Hepatocyte (in vitro differentiated cells): ENCODE results near the gene RELCH. TPM values are rescaled to one million over a fixed set of nuclear protein-coding genes. Genes with fewer than 3 reads are reported as not detected.

ENCODE experiments used
- DNase-seq: peaks from one replicate; pipeline ENCODE4 v3.0.0-alpha.2; 2016; ENCODE audit warnings: low spot score
- H2AFZ ChIP-seq: fragments of 200-600 bp; sonication (generic); 2 replicates; pipeline ENCODE4 v1.6.0; 2016; ENCODE audit warnings: antibody characterized with exemption, mild to moderate bottlenecking
- H3K27ac ChIP-seq: fragments of 200-600 bp; sonication (generic); 2 replicates; pipeline ENCODE4 v1.5.1; 2016; ENCODE audit warnings: mild to moderate bottlenecking
- H3K27me3 ChIP-seq: fragments of 200-600 bp; sonication (generic); 2 replicates; pipeline ENCODE4 v1.6.1; 2016
- H3K36me3 ChIP-seq: fragments of 200-600 bp; sonication (generic); replicated peaks from 2 replicates; pipeline ENCODE4 v1.5.1; 2016; ENCODE audit warnings: low read depth; ENCODE audit not compliant: insufficient read depth
- H3K4me1 ChIP-seq: fragments of 200-600 bp; sonication (generic); 2 replicates; pipeline ENCODE4 v1.5.1; 2016; ENCODE audit warnings: mild to moderate bottlenecking, moderate library complexity; ENCODE audit not compliant: insufficient read depth
- H3K4me2 ChIP-seq: fragments of 200-600 bp; sonication (generic); 2 replicates; pipeline ENCODE4 v1.6.0; 2016
- H3K4me3 ChIP-seq: fragments of 200-600 bp; sonication (generic); 2 replicates; pipeline ENCODE4 v1.5.1; 2016; ENCODE audit warnings: mild to moderate bottlenecking
- H3K79me2 ChIP-seq: fragments of 200-600 bp; sonication (generic); 2 replicates; pipeline ENCODE4 v1.6.0; 2017; ENCODE audit warnings: mild to moderate bottlenecking
- H3K9me2 ChIP-seq: fragments of 200-600 bp; sonication (generic); replicated peaks from 2 replicates; pipeline ENCODE4 v1.6.0; 2017; ENCODE audit warnings: mild to moderate bottlenecking; ENCODE audit not compliant: insufficient read depth
- H3K9me3 ChIP-seq: fragments of 200-600 bp; sonication (generic); 2 replicates; pipeline ENCODE4 v1.5.1; 2016; ENCODE audit warnings: low read depth, mild to moderate bottlenecking
- H4K20me1 ChIP-seq: fragments of 200-600 bp; sonication (generic); 2 replicates; pipeline ENCODE4 v1.6.0; 2016; ENCODE audit warnings: mild to moderate bottlenecking; ENCODE audit not compliant: insufficient read depth, poor library complexity, severe bottlenecking
- CTCF ChIP-seq: fragments of 200-600 bp; sonication (generic); IDR thresholded peaks from 2 replicates; pipeline ENCODE4 v1.5.1; 2016; ENCODE audit warnings: antibody characterized with exemption, mild to moderate bottlenecking; ENCODE audit not compliant: poor library complexity
- EZH2 ChIP-seq: fragments of 200-600 bp; sonication (generic); IDR thresholded peaks from 2 replicates; pipeline ENCODE4 v1.6.1; 2016; ENCODE audit warnings: antibody characterized with exemption, mild to moderate bottlenecking, borderline replicate concordance
- EZH2phosphoT487 ChIP-seq: fragments of 200-600 bp; sonication (generic); IDR thresholded peaks from one replicate; pipeline ENCODE4 v1.6.1; 2018; ENCODE audit warnings: antibody characterized with exemption, mild to moderate bottlenecking, low read depth, moderate library complexity; ENCODE audit not compliant: unreplicated experiment, severe bottlenecking
- WGBS: methylation state at CpG from one replicate; pipeline ENCODE4 v1.1.6; 2016; ENCODE audit warnings: low lambda C conversion rate; ENCODE audit errors: missing lambda C conversion rate; 5-methylcytosine and 5-hydroxymethylcytosine counted together
- polyA plus RNA-seq: library from polyadenylated mRNA; unstranded; fragments of >200 nt; fragmentation: Nextera tagmentation; extraction: Ambion mirVana; gene quantifications from 2 replicates; pipeline ENCODE4 v1.2.1, GENCODE V29; 2016
- total RNA-seq: library from RNA; depleted of rRNA; stranded (reverse); fragments of >200 nt; gene quantifications from 2 replicates; pipeline ENCODE4 v1.2.3, GENCODE V29; 2014

RELCH gene
- total and polyA plus RNA-seq, 2 experiments from 2014 or later: 8.3 to 45.8 TPM

GRCh38 chr18:62144338-62144737, 42.7 kb upstream of the RELCH start:
- Histone ChIP-seq H3K9me3 (no peaks in the 10 kb centered on the region), H2AFZ (no peak overlapping the region), H3K79me2 (no peaks in the 10 kb centered on the region), H3K27me3 (no peaks in the 10 kb centered on the region), H3K27ac (no peak overlapping the region), H3K9me2 (no peaks in the 10 kb centered on the region), H3K4me3 (no peak overlapping the region), H4K20me1 (no peaks in the 10 kb centered on the region), H3K4me2 (no peak overlapping the region), H3K4me1 (no peaks in the 10 kb centered on the region), H3K36me3 (no peaks in the 10 kb centered on the region)
- 97% methylated on average over 2 of the region's 2 CpGs for WGBS
- TF ChIP-seq EZH2 (no peak), EZH2phosphoT487 (no peak), CTCF (no peak)
- DNase-seq: no peak

- H3K4me1 ChIP-seq: no peaks in the 10 kb centered on the region
- H3K9me3 ChIP-seq: no peaks in the 10 kb centered on the region
- no peaks in the 10 kb centered on the region for H3K27me3 ChIP-seq
- TF ChIP-seq CTCF (no peak), EZH2 (no peak), EZH2phosphoT487 (no peak)
- H2AFZ ChIP-seq: no peak overlapping the region
- H3K4me3 ChIP-seq: no peak overlapping the region
- no peak for DNase-seq
- no peaks in the 10 kb centered on the region for H3K79me2 ChIP-seq
- H4K20me1 ChIP-seq: no peaks in the 10 kb centered on the region
- H3K36me3 ChIP-seq: no peaks in the 10 kb centered on the region
- no peak overlapping the region for H3K27ac ChIP-seq
- WGBS: 90% methylated on average over 9 of the region's 9 CpGs
- no peak overlapping the region for H3K4me2 ChIP-seq
- H3K9me2 ChIP-seq: no peaks in the 10 kb centered on the region
Observed at GRCh38 chr18:62151068-62151771, 35.8 kb upstream of the RELCH start.

- TF ChIP-seq CTCF (no peak), EZH2 (no peak), EZH2phosphoT487 (no peak)
- Histone ChIP-seq H3K27ac (no peak overlapping the region), H3K27me3 (no peaks in the 10 kb centered on the region), H3K36me3 (no peaks in the 10 kb centered on the region), H4K20me1 (no peaks in the 10 kb centered on the region), H3K9me3 (no peaks in the 10 kb centered on the region), H3K4me1 (no peaks in the 10 kb centered on the region), H3K4me2 (no peak overlapping the region), H3K4me3 (no peak overlapping the region), H3K79me2 (no peaks in the 10 kb centered on the region), H3K9me2 (no peaks in the 10 kb centered on the region), H2AFZ (no peak overlapping the region)
- 92% methylated on average over 1 of the region's 1 CpG for WGBS
- DNase-seq: no peak
Observed at GRCh38 chr18:62152844-62153243, 34.2 kb upstream of the RELCH start.
